Activated CD4-positive, CD25-positive, alpha-beta regulatory T cell treated with anti-CD3 and anti-CD28 coated beads, Interleukin-2, amount 50 U/mL, for 24 hours (primary cell): ENCODE measurements around the gene ERBB4.

ENCODE experiments used
- ATAC-seq, 2 donors: fragments of 150-1000 bp; cut with Tn5 transposase; one replicate each; pipeline ENCODE4 v1.10.0; 2021; ENCODE audit warnings: mild to moderate bottlenecking in 1 of 2, moderate library complexity in 1 of 2

The ERBB4 gene

GRCh38 chr2:211447548-211447947 is 1091.1 kb downstream of the ERBB4 start:
- ATAC-seq = no peak

- ATAC-seq = no peak
Observed at GRCh38 chr2:211440107-211440506, 1098.5 kb downstream of the ERBB4 start.

DNA sequence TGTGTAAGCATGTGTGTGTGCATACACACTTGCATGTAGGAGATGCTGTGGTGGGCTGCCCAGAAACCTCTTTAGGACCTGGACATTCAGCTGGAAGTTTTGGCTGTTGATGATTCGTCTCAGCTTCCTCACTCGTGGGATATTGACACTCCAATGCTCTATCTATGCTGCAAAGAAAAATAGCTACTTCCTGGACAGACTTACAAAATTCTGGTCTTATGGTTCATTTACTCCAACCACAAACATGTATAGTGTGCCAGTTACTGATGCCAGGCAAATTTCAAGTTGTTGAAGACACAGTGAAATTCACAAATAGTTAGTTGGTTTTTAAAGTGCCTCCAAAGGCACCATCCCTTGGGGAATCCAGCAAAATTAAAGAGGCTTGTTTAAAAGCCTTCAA is 1099.6 kb downstream of the ERBB4 start:
- ATAC-seq = no peak

DNA sequence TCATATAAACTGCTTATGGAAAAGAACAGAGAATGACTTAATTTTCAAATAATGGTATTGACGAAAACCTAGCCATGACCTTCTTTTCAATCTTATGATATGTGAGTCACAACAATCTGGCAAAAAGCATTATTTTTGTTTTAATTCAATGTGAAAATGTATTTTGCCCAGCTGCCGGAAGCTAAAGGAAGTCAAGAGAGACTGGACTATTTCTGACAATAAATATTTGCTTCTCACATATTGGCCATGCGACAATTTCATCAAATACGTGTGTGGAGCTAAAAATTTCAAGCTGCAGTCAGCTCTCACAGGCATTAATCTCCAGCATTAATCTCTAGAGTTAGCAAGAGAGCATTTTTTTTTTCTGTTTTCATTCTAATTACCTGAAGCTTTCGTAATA is 1101.2 kb downstream of the ERBB4 start:
- ATAC-seq = no peak

- no peak for ATAC-seq
Observed at GRCh38 chr2:211436182-211436581, 1102.4 kb downstream of the ERBB4 start.

DNA sequence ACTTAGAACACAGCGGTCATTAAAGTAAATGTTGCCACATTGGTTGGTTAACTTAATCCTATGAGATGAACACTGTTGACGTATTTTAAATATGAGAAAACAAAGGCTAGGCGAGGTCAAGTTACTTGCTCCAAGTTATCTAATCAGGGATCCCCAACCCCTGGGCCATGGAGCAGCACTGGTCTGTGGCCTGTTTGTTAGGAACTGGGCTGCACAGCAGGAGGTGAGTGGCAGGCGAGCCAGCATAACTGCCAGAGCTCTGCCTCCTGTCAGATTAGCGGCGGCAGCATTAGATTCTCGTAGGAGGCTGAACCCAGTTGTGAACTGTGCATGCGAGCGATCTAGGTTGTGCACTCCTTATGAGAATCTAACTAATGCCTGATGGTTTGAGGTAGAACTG is 1103.3 kb downstream of the ERBB4 start:
- no peak for ATAC-seq

GRCh38 chr2:211434773-211435172 is 1103.8 kb downstream of the ERBB4 start:
- no peak for ATAC-seq

GRCh38 chr2:211429256-211429920 is 1109.2 kb downstream of the ERBB4 start:
- ATAC-seq = no peak

- no peak for ATAC-seq
Observed at GRCh38 chr2:211426240-211426639, 1112.4 kb downstream of the ERBB4 start.

- no peak for ATAC-seq
Observed at GRCh38 chr2:211423018-211423417, 1115.6 kb downstream of the ERBB4 start.

DNA sequence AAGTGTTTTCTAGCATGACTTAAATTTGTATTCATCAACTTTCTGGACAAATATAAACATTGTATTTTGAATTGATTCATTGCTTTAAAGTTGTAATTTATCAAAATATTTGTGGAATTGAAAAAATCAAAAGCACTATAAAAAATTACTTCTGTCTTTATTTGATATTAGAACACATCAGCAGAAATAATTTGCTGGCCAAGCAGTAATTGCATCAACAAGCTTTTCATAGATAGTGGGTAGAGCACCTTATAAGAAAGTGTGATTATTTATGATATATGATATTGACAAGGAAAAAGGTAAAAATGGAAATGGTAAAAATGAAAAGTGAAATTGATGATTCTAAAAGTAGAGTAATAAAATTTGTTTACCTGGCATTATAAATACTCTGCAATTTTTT is 1121.1 kb downstream of the ERBB4 start:
- no peak for ATAC-seq

DNA sequence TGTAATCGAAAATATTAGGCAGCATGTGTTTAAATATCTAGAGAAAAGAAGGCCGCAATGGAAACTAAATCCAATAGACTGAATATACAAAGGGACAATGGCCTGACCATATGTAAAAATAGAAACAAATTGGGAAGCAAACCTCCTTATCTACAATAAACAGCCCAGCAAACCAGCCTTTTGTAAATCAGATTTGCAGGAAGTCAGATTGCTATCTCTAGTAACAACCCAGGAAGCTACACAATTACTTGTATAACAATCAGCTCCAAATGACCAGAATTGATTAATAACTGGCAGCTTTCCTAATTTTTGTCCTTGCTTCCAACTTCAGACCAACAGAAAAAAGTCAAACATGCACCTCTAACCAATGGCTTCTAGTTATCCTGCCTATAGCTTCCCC is 1122.2 kb downstream of the ERBB4 start:
- ATAC-seq = no peak

GRCh38 chr2:211413746-211414145 is 1124.9 kb downstream of the ERBB4 start:
- ATAC-seq = no peak

DNA sequence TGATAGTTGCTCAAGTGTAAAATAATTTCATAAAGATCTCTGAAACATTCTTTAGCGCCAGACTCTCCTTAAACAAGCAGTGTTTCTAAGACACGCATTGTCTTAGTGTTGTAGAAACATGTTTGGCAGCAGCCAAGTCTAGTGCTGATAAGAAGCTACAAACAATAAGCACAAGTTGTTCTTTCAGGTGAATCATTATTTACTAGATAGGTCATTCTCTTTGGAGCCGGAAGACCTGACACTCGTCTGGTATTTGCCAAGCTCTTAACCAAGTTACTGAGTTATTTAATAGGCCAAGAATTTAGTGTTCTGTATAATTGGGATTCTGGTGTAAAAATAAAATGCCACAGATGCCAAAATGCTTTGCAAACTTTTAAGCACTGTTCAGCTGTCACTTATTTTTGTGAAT is 1130.1 kb downstream of the ERBB4 start:
- no peak for ATAC-seq

DNA sequence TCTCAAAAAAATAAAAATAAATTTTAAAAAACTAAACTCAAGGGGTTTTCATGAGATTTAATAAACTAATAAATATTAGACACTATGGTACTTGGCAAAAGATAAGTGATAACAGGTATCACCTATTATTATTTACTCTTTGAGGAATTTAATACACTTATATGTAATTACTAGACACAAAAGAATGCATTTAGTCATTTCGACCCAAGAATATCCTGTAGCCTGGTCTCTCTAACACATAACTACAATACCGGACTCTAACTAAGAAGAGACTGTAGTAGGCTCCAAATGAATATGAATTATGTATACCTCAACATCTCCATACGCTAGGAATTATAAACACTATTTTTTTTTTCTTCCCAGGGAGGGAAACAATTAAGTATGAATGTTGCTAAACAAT is 1131.5 kb downstream of the ERBB4 start:
- no peak for ATAC-seq

- ATAC-seq = no peak
Observed at GRCh38 chr2:211405036-211405435, 1133.6 kb downstream of the ERBB4 start.

DNA sequence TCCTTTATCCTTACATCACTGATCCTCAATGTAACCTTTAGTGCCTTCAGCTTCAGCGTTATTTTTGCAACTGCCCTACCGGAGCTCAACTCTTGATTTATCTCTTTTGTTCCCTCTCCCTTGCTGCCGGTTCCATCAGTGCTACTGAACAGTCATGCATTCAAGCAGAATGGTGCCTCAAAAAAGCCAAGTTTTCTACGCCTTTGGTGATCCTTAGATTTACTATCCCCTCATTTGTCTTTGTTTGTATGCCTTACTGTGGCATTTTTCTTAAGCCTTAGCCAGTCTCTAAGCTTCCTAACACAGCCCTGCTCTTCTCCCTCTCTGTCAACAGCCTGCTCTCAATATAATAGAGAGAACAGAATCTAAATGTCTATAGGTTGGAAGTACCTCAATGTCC is 1134.5 kb downstream of the ERBB4 start:
- no peak for ATAC-seq

GRCh38 chr2:211401328-211401727 is 1137.3 kb downstream of the ERBB4 start:
- no peak for ATAC-seq

DNA sequence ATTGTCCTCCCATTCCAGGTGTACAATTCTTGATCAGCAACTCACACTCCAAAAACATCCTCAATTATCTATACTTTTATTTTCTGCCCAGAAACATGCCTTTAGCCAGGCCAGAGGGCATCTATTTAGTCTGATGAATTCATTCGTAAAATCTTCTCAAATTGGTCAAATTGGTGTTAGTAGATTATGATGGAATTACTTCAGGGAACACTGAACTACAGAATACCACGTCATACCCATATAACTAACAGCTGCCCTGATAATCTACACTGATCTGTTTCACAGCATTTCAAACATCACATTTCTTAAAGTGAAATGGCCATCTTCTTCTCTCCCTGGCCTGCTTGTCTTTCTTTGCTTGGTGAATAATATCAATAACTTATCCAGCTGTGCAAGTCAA is 1140.8 kb downstream of the ERBB4 start:
- no peak for ATAC-seq

- no peak for ATAC-seq
Observed at GRCh38 chr2:211396815-211397214, 1141.8 kb downstream of the ERBB4 start.

DNA sequence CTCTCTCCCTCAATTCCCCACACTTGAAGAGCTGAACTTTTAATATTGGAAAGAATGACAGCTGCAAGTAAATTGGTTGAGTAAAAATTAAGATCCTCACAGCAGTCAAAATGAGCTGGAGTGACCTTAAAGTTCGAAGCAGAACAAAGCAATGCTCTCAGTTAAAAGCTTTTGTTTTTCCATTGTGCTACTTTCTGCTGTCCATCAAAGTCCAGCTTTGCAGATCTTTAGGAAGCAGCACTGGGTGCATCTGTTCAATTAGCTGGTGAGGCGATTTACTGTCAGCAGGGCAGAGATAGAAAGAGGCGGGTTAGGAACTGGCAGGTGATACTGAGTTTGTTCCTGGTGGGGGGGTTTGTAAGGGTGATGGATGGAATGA is 1147.4 kb downstream of the ERBB4 start:
- ATAC-seq = no peak

- no peak for ATAC-seq
Observed at GRCh38 chr2:211390536-211391188, 1147.9 kb downstream of the ERBB4 start.

GRCh38 chr2:211387734-211388133 is 1150.9 kb downstream of the ERBB4 start:
- no peak for ATAC-seq

GRCh38 chr2:211380041-211380440 is 1158.6 kb downstream of the ERBB4 start:
- ATAC-seq = no peak

GRCh38 chr2:211376410-211376809 is 1162.2 kb downstream of the ERBB4 start:
- no peak for ATAC-seq
